HepG2 (cell line): ENCODE measurements around the gene HOXA5. TPM values are rescaled to one million over a fixed set of nuclear protein-coding genes. Genes with fewer than 3 reads are reported as not detected.

Source experiments
- DPF2 ChIP-seq: sonication (generic); formaldehyde crosslinking; IDR thresholded peaks from 2 replicates; pipeline ENCODE4 v1.4.0; 2020; ENCODE audit warnings: mild to moderate bottlenecking, low read depth, missing genetic modification reagents, borderline replicate concordance
- EP300 ChIP-seq, 3 experiments: sonication (generic) in 1 of 3; formaldehyde crosslinking in 1 of 3; IDR thresholded peaks; 2 replicates each; pipeline versions ENCODE4 v1.5.1 to v1.6.1; 2011 to 2020; ENCODE audit warnings: low read depth in 2 of 3, low read length in 2 of 3, borderline replicate concordance in 1 of 3, improper control_type of control experiment in 1 of 3, mild to moderate bottlenecking in 1 of 3, missing genetic modification reagents in 1 of 3, moderate library complexity in 1 of 3
- FIP1L1 ChIP-seq: fragments of 200-400 bp; formaldehyde crosslinking; IDR thresholded peaks from 2 replicates; pipeline ENCODE4 v1.6.1; 2018; ENCODE audit warnings: low read depth, mild to moderate bottlenecking, low read length, moderate library complexity, borderline replicate concordance; ENCODE audit not compliant: insufficient read depth
- FOSL1 ChIP-seq: sonication (generic); formaldehyde crosslinking; IDR thresholded peaks from 2 replicates; pipeline ENCODE4 v1.9.0; 2021; ENCODE audit warnings: missing genetic modification reagents, borderline replicate concordance
- HNF4A ChIP-seq: sonication (generic); formaldehyde crosslinking; IDR thresholded peaks from 2 replicates; pipeline ENCODE4 v1.4.0; 2020; ENCODE audit warnings: missing genetic modification reagents
- HNRNPUL1 ChIP-seq: fragments of 200-400 bp; formaldehyde crosslinking; IDR thresholded peaks from 2 replicates; pipeline ENCODE4 v1.6.1; 2017; ENCODE audit warnings: low read depth, mild to moderate bottlenecking, low read length, moderate library complexity
- IKZF1 ChIP-seq: fragments of 450-650 bp; IDR thresholded peaks from 2 replicates; pipeline ENCODE4 v1.7.1; 2016
- MAFG ChIP-seq: sonication (generic); formaldehyde crosslinking; IDR thresholded peaks from 2 replicates; pipeline ENCODE4 v1.5.1; 2020; ENCODE audit warnings: mild to moderate bottlenecking, missing genetic modification reagents
- MEIS2 ChIP-seq: sonication (generic); formaldehyde crosslinking; IDR thresholded peaks from 2 replicates; pipeline ENCODE4 v1.9.0; 2021; ENCODE audit warnings: mild to moderate bottlenecking, missing genetic modification reagents
- MTA1 ChIP-seq: sonication (generic); formaldehyde crosslinking; IDR thresholded peaks from 2 replicates; pipeline ENCODE4 v1.4.0; 2020; ENCODE audit warnings: missing genetic modification reagents, mild to moderate bottlenecking, borderline replicate concordance
- PBX2 ChIP-seq: IDR thresholded peaks from 2 replicates; pipeline ENCODE4 v1.6.1; 2016; ENCODE audit warnings: control low read depth
- PBX3 ChIP-seq: sonication (generic); formaldehyde crosslinking; IDR thresholded peaks from 2 replicates; pipeline ENCODE4 v1.8.1; 2023; ENCODE audit warnings: missing genetic modification reagents, inconsistent platforms, borderline replicate concordance
- RFX3 ChIP-seq: IDR thresholded peaks from 2 replicates; pipeline ENCODE4 v1.6.1; 2016; ENCODE audit warnings: missing biosample characterization, missing genetic modification reagents
- TEF ChIP-seq: sonication (generic); formaldehyde crosslinking; IDR thresholded peaks from 2 replicates; pipeline ENCODE4 v1.5.0; 2020; ENCODE audit warnings: missing genetic modification reagents
- ZBTB20 ChIP-seq: sonication (generic); formaldehyde crosslinking; IDR thresholded peaks from 2 replicates; pipeline ENCODE4 v1.8.1; 2023; ENCODE audit warnings: missing genetic modification reagents, low read depth, mild to moderate bottlenecking, borderline replicate concordance
- ZNF343 ChIP-seq: sonication (generic); formaldehyde crosslinking; IDR thresholded peaks from 2 replicates; pipeline ENCODE4 v1.4.0; 2020; ENCODE audit warnings: mild to moderate bottlenecking, missing genetic modification reagents
- ZNF383 ChIP-seq: sonication (generic); formaldehyde crosslinking; IDR thresholded peaks from 2 replicates; pipeline ENCODE4 v1.4.0; 2020; ENCODE audit warnings: missing genetic modification reagents, mild to moderate bottlenecking, borderline replicate concordance
- ZNF605 ChIP-seq: sonication (generic); formaldehyde crosslinking; IDR thresholded peaks from 2 replicates; pipeline ENCODE4 v1.8.0; 2022; ENCODE audit warnings: mild to moderate bottlenecking, missing genetic modification reagents
- ZNF660 ChIP-seq: sonication (generic); formaldehyde crosslinking; IDR thresholded peaks from 2 replicates; pipeline ENCODE4 v1.5.1; 2020; ENCODE audit warnings: mild to moderate bottlenecking, low read depth, missing genetic modification reagents, borderline replicate concordance
- ZNF766 ChIP-seq: sonication (generic); formaldehyde crosslinking; IDR thresholded peaks from 2 replicates; pipeline ENCODE4 v1.5.0; 2020; ENCODE audit warnings: missing genetic modification reagents, borderline replicate concordance
- ZNF776 ChIP-seq: sonication (generic); formaldehyde crosslinking; IDR thresholded peaks from 2 replicates; pipeline ENCODE4 v1.4.0; 2020; ENCODE audit warnings: mild to moderate bottlenecking, missing genetic modification reagents
- ZNF792 ChIP-seq: IDR thresholded peaks from 2 replicates; pipeline ENCODE4 v1.6.1; 2016
- ZNF839 ChIP-seq: sonication (generic); formaldehyde crosslinking; IDR thresholded peaks from 2 replicates; pipeline ENCODE4 v1.4.0; 2020; ENCODE audit warnings: missing genetic modification reagents, mild to moderate bottlenecking, borderline replicate concordance
- ZNF850 ChIP-seq: sonication (generic); formaldehyde crosslinking; conservative IDR thresholded peaks from 2 replicates; pipeline ENCODE4 v1.9.0; 2021; ENCODE audit warnings: mild to moderate bottlenecking, missing genetic modification reagents
- ZNF879 ChIP-seq: sonication (generic); formaldehyde crosslinking; IDR thresholded peaks from 2 replicates; pipeline ENCODE4 v1.8.1; 2023; ENCODE audit warnings: missing genetic modification reagents
- ZSCAN31 ChIP-seq: sonication (generic); formaldehyde crosslinking; IDR thresholded peaks from 2 replicates; pipeline ENCODE4 v1.5.0; 2020; ENCODE audit warnings: low read depth, mild to moderate bottlenecking, missing genetic modification reagents
- polyA plus RNA-seq, 8 experiments: library from polyadenylated mRNA; depleted of rRNA in 3 of 8; stranded (reverse) in 7 of 8; unstranded in 1 of 8; fragments of >200 nt; fragmentation: Illumina TruSeq in 4 of 8; extraction: Trizol in 4 of 8; gene quantifications; 2 replicates each; pipeline versions ENCODE4 v1.2.1 to v1.2.3, GENCODE V29; 2011 to 2016; ENCODE audit warnings: low read depth in 4 of 8, missing spikeins in 1 of 8, mixed read lengths in 1 of 8; ENCODE audit not compliant: insufficient read depth in 1 of 8
- total RNA-seq, 5 experiments: library from RNA; depleted of rRNA; stranded (reverse); fragments of >200 nt; fragmentation: Illumina TruSeq; extraction: Trizol; gene quantifications; 2 replicates each; pipeline ENCODE4 v1.2.3, GENCODE V29; 2016; ENCODE audit warnings: low read depth in 1 of 5

Gene HOXA5
- total and polyA plus RNA-seq, 2 of the 13 experiments (the other 11 are each of a cell fraction or from before 2014, with no cell fraction given), result 3.2 to 3.6 TPM

GRCh38 chr7:27143023-27143949, at the start of gene HOXA5 (continued):
- TF ChIP-seq EP300 (IDR thresholded peaks at IDR 0.05; ENCODE audit: low read depth in 2 of 2, low read length in 2 of 2) (no peak), EP300 (CRISPR knock-in tag; IDR thresholded peaks at IDR 0.05; ENCODE audit: borderline replicate concordance) (no peak), ZNF605 (CRISPR knock-in tag) (no peak), ZNF343 (CRISPR knock-in tag) (no peak), PBX2 (CRISPR knock-in tag) (no peak), TEF (CRISPR knock-in tag) (no peak), MAFG (no peak), ZNF879 (CRISPR knock-in tag) (no peak), ZNF776 (CRISPR knock-in tag) (no peak), RFX3 (CRISPR knock-in tag) (no peak), HNF4A (CRISPR knock-in tag) (no peak), DPF2 (CRISPR knock-in tag) (no peak), ZNF850 (CRISPR knock-in tag) (no peak), ZNF792 (CRISPR knock-in tag) (no peak), FOSL1 (CRISPR knock-in tag) (no peak), HNRNPUL1 (no peak), FIP1L1 (no peak), MTA1 (CRISPR knock-in tag) (no peak), ZNF383 (CRISPR knock-in tag) (no peak), ZNF839 (CRISPR knock-in tag) (no peak), ZSCAN31 (no peak), IKZF1 (no peak), ZNF660 (no peak), MEIS2 (no peak), ZBTB20 (CRISPR knock-in tag) (no peak), ZNF766 (no peak), PBX3 (CRISPR knock-in tag) (no peak)
